Measurements from ENCODE around the gene PFN3.

GRCh38 chr5:177380805-177381126, 19.7 kb downstream of the PFN3 start:
- TF ChIP-seq EZH2 (IDR thresholded peaks at IDR 0.05; ENCODE audit: low read length) (no peak), CTCF (optimal IDR thresholded peaks at IDR 0.05 in 1 of 3, IDR thresholded peaks at IDR 0.05 in 1 of 3, conservative IDR thresholded peaks at IDR 0.05 in 1 of 3; ENCODE audit: extremely low read depth in 1 of 3, insufficient read depth in 2 of 3, low read length in 3 of 3) (no peak)

Measured in keratinocyte (primary cell).